SK-N-SH (cell line): Measurements from ENCODE around the gene NUP37. TPM values are rescaled to one million over a fixed set of nuclear protein-coding genes. Genes with fewer than 3 reads are reported as not detected.

Source experiments
- CTCF ChIA-PET: fragments of 300-600, 350-600 bp; formaldehyde crosslinking; extraction: SDS; loops from one replicate; lab custom pipeline; 2021; lab: Yijun Ruan, JAX
- POLR2A ChIA-PET: fragments of 350-600 bp; sonication (Branson Sonifier 250); formaldehyde crosslinking; extraction: SDS; loops from one replicate; lab custom pipeline; 2020; ENCODE audit warnings: antibody characterized with exemption, inconsistent platforms; lab: Yijun Ruan, JAX
- DNase-seq: peaks from one replicate; pipeline ENCODE4 v3.0.0; 2012
- H2AFZ ChIP-seq: fragments of 200-600 bp; sonication (generic); 2 replicates; pipeline ENCODE4 v1.8.1; 2016; ENCODE audit warnings: antibody characterized with exemption, mild to moderate bottlenecking, low read depth
- H3F3A ChIP-seq: fragments of 200-600 bp; sonication (generic); replicated peaks from 2 replicates; pipeline ENCODE3; 2016; ENCODE audit warnings: antibody characterized with exemption, mild to moderate bottlenecking; ENCODE audit not compliant: insufficient read depth
- H3K27ac ChIP-seq, 2 experiments: fragments of 200-500 bp in 1 of 2; fragments of 200-600 bp in 1 of 2; sonication (Bioruptor generic) in 1 of 2; sonication (generic), shearing (Covaris generic) in 1 of 2; 2 replicates each; pipeline versions ENCODE4 v1.5.1 to v1.6.1; 2014 to 2016; ENCODE audit warnings: low read depth in 2 of 2, inconsistent platforms in 1 of 2, low read length in 1 of 2, mild to moderate bottlenecking in 1 of 2, mixed read lengths in 1 of 2
- H3K27me3 ChIP-seq: fragments of 200-600 bp; sonication (generic), shearing (Covaris generic); 2 replicates; pipeline ENCODE4 v1.6.1; 2016; ENCODE audit warnings: mixed run types; ENCODE audit not compliant: insufficient read depth
- H3K36me3 ChIP-seq, 2 experiments: fragments of 200-500 bp in 1 of 2; fragments of 200-600 bp in 1 of 2; sonication (Bioruptor generic) in 1 of 2; sonication (generic) in 1 of 2; replicated peaks in 1 of 2; 2 replicates each; pipeline versions ENCODE3 to v1.5.1; 2014 to 2016; ENCODE audit warnings: low read length in 1 of 2, mild to moderate bottlenecking in 1 of 2; ENCODE audit not compliant: insufficient read depth in 2 of 2, control insufficient read depth in 1 of 2
- H3K4me1 ChIP-seq, 2 experiments: fragments of 200-500 bp in 1 of 2; fragments of 200-600 bp in 1 of 2; sonication (Bioruptor generic) in 1 of 2; sonication (generic), shearing (Covaris generic) in 1 of 2; 2 replicates each; pipeline versions ENCODE4 v1.5.1 to v1.6.1; 2014 to 2016; ENCODE audit warnings: low read depth in 1 of 2, low read length in 1 of 2, mixed run types in 1 of 2; ENCODE audit not compliant: insufficient read depth in 2 of 2, control insufficient read depth in 1 of 2
- H3K4me2 ChIP-seq: fragments of 200-600 bp; sonication (generic), shearing (Covaris generic); 2 replicates; pipeline ENCODE4 v1.6.1; 2017; ENCODE audit warnings: mixed run types
- H3K4me3 ChIP-seq, 2 experiments: fragments of 200-500 bp in 1 of 2; fragments of 200-600 bp in 1 of 2; sonication (Bioruptor generic) in 1 of 2; sonication (generic), shearing (Covaris generic) in 1 of 2; 2 replicates each; pipeline versions ENCODE4 v1.5.1 to v1.8.1; 2014 to 2016; ENCODE audit warnings: low read depth in 2 of 2, inconsistent platforms in 1 of 2, low read length in 1 of 2, mild to moderate bottlenecking in 1 of 2, mixed read lengths in 1 of 2, moderate library complexity in 1 of 2
- H3K79me2 ChIP-seq: fragments of 200-600 bp; sonication (generic); 2 replicates; pipeline ENCODE4 v1.8.1; 2017; ENCODE audit warnings: mild to moderate bottlenecking; ENCODE audit not compliant: insufficient read depth
- H3K9ac ChIP-seq: fragments of 200-600 bp; sonication (generic); 2 replicates; pipeline ENCODE4 v1.6.1; 2017; ENCODE audit warnings: mixed run types
- H3K9me2 ChIP-seq: fragments of 200-600 bp; sonication (generic); 2 replicates; pipeline ENCODE4 v1.6.1; 2017; ENCODE audit warnings: mixed run types
- H3K9me3 ChIP-seq: fragments of 200-600 bp; sonication (generic); 2 replicates; pipeline ENCODE4 v1.6.1; 2017; ENCODE audit warnings: mixed run types, mild to moderate bottlenecking, moderate library complexity
- H4K20me1 ChIP-seq: fragments of 200-600 bp; sonication (generic); 2 replicates; pipeline ENCODE4 v1.6.1; 2017; ENCODE audit warnings: mild to moderate bottlenecking, mixed run types; ENCODE audit not compliant: insufficient read depth
- CHD2 ChIP-seq: fragments of 150-350 bp; IDR thresholded peaks from 2 replicates; pipeline ENCODE4 v1.6.1; 2018; ENCODE audit warnings: low read length; ENCODE audit not compliant: partially characterized antibody
- ELF1 ChIP-seq: IDR thresholded peaks from 2 replicates; pipeline ENCODE4 v1.4.0; 2012
- EP300 ChIP-seq, 2 experiments: IDR thresholded peaks; 2 replicates each; pipeline versions ENCODE4 v1.4.0 to v1.6.1; 2012; ENCODE audit warnings: borderline replicate concordance in 1 of 2, low read depth in 1 of 2, low read length in 1 of 2
- EZH2phosphoT487 ChIP-seq: fragments of 200-600 bp; sonication (generic); IDR thresholded peaks from 2 replicates; pipeline ENCODE4 v1.6.1; 2017; ENCODE audit warnings: low read depth, mixed run types, mild to moderate bottlenecking, antibody characterized with exemption, moderate library complexity, borderline replicate concordance
- FOSL2 ChIP-seq: IDR thresholded peaks from 2 replicates; pipeline ENCODE4 v1.4.0; 2012; ENCODE audit warnings: low read depth, mild to moderate bottlenecking, moderate library complexity, borderline replicate concordance
- FOXJ3 ChIP-seq: sonication (generic); formaldehyde crosslinking; IDR thresholded peaks from 2 replicates; pipeline ENCODE4 v1.5.1; 2020; ENCODE audit warnings: mild to moderate bottlenecking, missing genetic modification reagents
- GATA2 ChIP-seq: sonication (generic); formaldehyde crosslinking; IDR thresholded peaks from 2 replicates; pipeline ENCODE4 v1.5.0; 2020; ENCODE audit warnings: mild to moderate bottlenecking, missing genetic modification reagents
- JUND ChIP-seq: IDR thresholded peaks from 2 replicates; pipeline ENCODE4 v1.4.0; 2012
- MAX ChIP-seq: IDR thresholded peaks from 2 replicates; pipeline ENCODE4 v1.4.0; 2012; ENCODE audit warnings: low read depth
- MEF2A ChIP-seq: IDR thresholded peaks from 2 replicates; pipeline ENCODE4 v1.4.0; 2012; ENCODE audit warnings: low read depth, borderline replicate concordance
- MXI1 ChIP-seq: IDR thresholded peaks from 2 replicates; pipeline ENCODE4 v1.6.1; 2012; ENCODE audit warnings: mild to moderate bottlenecking, low read depth, low read length, improper control_type of control experiment
- NFIC ChIP-seq: IDR thresholded peaks from 2 replicates; pipeline ENCODE4 v1.4.0; 2012; ENCODE audit warnings: borderline replicate concordance
- POLR2AphosphoS5 ChIP-seq: IDR thresholded peaks from 2 replicates; pipeline ENCODE4 v1.6.1; 2012; ENCODE audit warnings: low read depth, low read length
- RAD21 ChIP-seq: IDR thresholded peaks from 2 replicates; pipeline ENCODE4 v1.6.1; 2012; ENCODE audit warnings: mild to moderate bottlenecking, low read length
- SIN3A ChIP-seq: IDR thresholded peaks from 2 replicates; pipeline ENCODE4 v1.6.1; 2012; ENCODE audit warnings: low read depth, mild to moderate bottlenecking, low read length, moderate library complexity, borderline replicate concordance
- USF1 ChIP-seq: IDR thresholded peaks from 2 replicates; pipeline ENCODE4 v1.4.0; 2012; ENCODE audit warnings: low read depth, borderline replicate concordance
- ZBTB33 ChIP-seq: IDR thresholded peaks from 2 replicates; pipeline ENCODE4 v1.4.0; 2012; ENCODE audit warnings: low read depth, borderline replicate concordance
- WGBS: methylation state at CpG from one replicate; pipeline ENCODE4 v1.1.6; 2017; ENCODE audit warnings: low lambda C conversion rate; 5-methylcytosine and 5-hydroxymethylcytosine counted together
- polyA plus RNA-seq, 3 experiments: library from polyadenylated mRNA; depleted of rRNA; stranded (reverse); fragments of >200 nt; gene quantifications; 2 replicates each; pipeline ENCODE4 v1.2.3, GENCODE V29; 2012
- TF ChIP-seq, protein P1 (sequence below): fragments of 200-600 bp; sonication (generic); IDR thresholded peaks from 2 replicates; pipeline ENCODE4 v1.6.1; 2017; ENCODE audit warnings: antibody characterized with exemption, mild to moderate bottlenecking, moderate library complexity

Gene NUP37
- polyA plus RNA-seq, 1 of the 3 experiments (the other 2 are of a cell fraction) = 29.2 TPM

- H3K4me3 ChIP-seq = no peak overlapping the region
- ChIA-PET POLR2A (no interaction called here), CTCF (interaction anchor here (0.8 kb wide), 1 partner anchor 10 kb away, joined by 3 read pairs; no protein-coding TSS in a partner anchor)
- no peaks in the 10 kb centered on the region; a peak in 1 of 4 replicates for H3K4me1 ChIP-seq
- H3K9ac ChIP-seq = no peak overlapping the region
- no peak overlapping the region for H2AFZ ChIP-seq
- TF ChIP-seq MXI1 (no peak), RAD21 (no peak), CHD2 (no peak), JUND (no peak), ELF1 (no peak), ZBTB33 (no peak)
- 100% methylated on average over 4 of the region's 4 CpGs for WGBS
- no peaks in the 10 kb centered on the region for H3K27me3 ChIP-seq
- no peaks in the 10 kb centered on the region for H3K9me2 ChIP-seq
- no peak for DNase-seq
- H3K79me2 ChIP-seq = no peaks in the 10 kb centered on the region
- peaks cover 47 to 55% of the 10 kb centered on the region in 2 experiments for H3K36me3 ChIP-seq
- no peaks in the 10 kb centered on the region for H4K20me1 ChIP-seq
- H3K27ac ChIP-seq = no peak overlapping the region
- no peaks in the 10 kb centered on the region for H3F3A ChIP-seq
- no peak overlapping the region for H3K4me2 ChIP-seq
- H3K9me3 ChIP-seq = no peaks in the 10 kb centered on the region
Measured at GRCh38 chr12:102052192-102053061, 67.5 kb downstream of the NUP37 start.

DNA sequence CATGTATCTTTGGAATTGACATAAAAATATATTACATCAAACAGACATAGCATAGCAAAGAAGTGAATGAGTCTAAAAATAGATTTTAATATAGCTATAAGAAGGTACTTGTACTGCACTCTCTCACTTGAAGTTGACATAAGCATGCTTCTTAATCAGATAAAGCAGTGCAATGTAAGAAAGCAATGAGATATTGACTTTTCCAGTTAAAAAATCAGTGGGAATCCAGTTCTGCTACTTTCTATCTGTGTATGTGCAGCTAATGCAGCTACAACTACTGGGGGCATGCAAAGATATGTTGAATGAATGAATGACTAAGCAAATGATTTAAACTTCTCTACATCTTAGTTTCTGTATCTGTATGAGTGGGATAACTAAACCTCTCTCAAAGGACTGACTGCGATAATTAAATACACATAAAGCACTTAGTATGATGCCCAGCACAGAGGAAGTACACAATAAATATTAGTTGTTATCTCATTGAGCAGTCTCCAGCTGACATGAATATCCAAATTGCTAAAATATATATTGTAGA is 68.4 kb downstream of the NUP37 start:
- ChIA-PET POLR2A (no interaction called here), CTCF (no interaction called here)
- WGBS = 100% methylated on average over 1 of the region's 1 CpG
- Histone ChIP-seq H3K27ac (no peak overlapping the region), H3K9me3 (no peaks in the 10 kb centered on the region), H3K4me1 (no peaks in the 10 kb centered on the region; a peak in 1 of 4 replicates), H3F3A (no peaks in the 10 kb centered on the region), H3K9ac (no peak overlapping the region), H3K27me3 (no peaks in the 10 kb centered on the region), H3K36me3 (peaks cover 52 to 58% of the 10 kb centered on the region in 2 experiments), H4K20me1 (no peaks in the 10 kb centered on the region), H3K4me2 (no peak overlapping the region), H3K4me3 (no peak overlapping the region), H3K79me2 (no peaks in the 10 kb centered on the region), H3K9me2 (no peaks in the 10 kb centered on the region), H2AFZ (no peak overlapping the region)
- no peak for DNase-seq
- no peak for TF ChIP-seq MAX
- no peak for TF ChIP-seq MEF2A
- TF ChIP-seq USF1 = no peak
- TF ChIP-seq CHD2 = no peak
- TF ChIP-seq, protein P1, sequence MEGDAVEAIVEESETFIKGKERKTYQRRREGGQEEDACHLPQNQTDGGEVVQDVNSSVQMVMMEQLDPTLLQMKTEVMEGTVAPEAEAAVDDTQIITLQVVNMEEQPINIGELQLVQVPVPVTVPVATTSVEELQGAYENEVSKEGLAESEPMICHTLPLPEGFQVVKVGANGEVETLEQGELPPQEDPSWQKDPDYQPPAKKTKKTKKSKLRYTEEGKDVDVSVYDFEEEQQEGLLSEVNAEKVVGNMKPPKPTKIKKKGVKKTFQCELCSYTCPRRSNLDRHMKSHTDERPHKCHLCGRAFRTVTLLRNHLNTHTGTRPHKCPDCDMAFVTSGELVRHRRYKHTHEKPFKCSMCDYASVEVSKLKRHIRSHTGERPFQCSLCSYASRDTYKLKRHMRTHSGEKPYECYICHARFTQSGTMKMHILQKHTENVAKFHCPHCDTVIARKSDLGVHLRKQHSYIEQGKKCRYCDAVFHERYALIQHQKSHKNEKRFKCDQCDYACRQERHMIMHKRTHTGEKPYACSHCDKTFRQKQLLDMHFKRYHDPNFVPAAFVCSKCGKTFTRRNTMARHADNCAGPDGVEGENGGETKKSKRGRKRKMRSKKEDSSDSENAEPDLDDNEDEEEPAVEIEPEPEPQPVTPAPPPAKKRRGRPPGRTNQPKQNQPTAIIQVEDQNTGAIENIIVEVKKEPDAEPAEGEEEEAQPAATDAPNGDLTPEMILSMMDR = no peak
- no peak for TF ChIP-seq GATA2 (CRISPR knock-in tag)
- no peak for TF ChIP-seq FOSL2
- TF ChIP-seq ZBTB33 = no peak
- TF ChIP-seq RAD21 = no peak
- no peak for TF ChIP-seq NFIC
- TF ChIP-seq POLR2AphosphoS5 = no peak
- no peak for TF ChIP-seq EP300 (IDR thresholded peaks at IDR 0.05; ENCODE audit: borderline replicate concordance in 1 of 2, low read depth in 1 of 2, low read length in 1 of 2)
- no peak for TF ChIP-seq FOXJ3 (CRISPR knock-in tag)
- no peak for TF ChIP-seq EZH2phosphoT487
- TF ChIP-seq SIN3A = no peak
